Frontal cortex (tissue), 4 donors: Measurements from ENCODE around the gene GNRHR. TPM values are rescaled to one million over a fixed set of nuclear protein-coding genes. Genes with fewer than 3 reads are reported as not detected.
"Not testable (repeated sequence)": the region's sequence is repeated elsewhere in the genome, so short reads cannot be mapped to it uniquely, and the experiment has no call there.

Source experiments
- DNase-seq, 2 donors: peaks; one replicate each; pipeline ENCODE4 v3.0.0; 2012; ENCODE audit warnings: low spot score in 2 of 2
- FAIRE-seq: peaks from 2 replicates; lab custom pipeline; 2012; peaks lifted over from hg19 to GRCh38; lab: Jason Lieb, UNC
- total RNA-seq: library from RNA; depleted of rRNA; stranded (reverse); fragments of >200 nt; gene quantifications from one replicate; pipeline ENCODE4 v1.2.3, GENCODE V29; 2014
- donor health status: control.
- donor health status: control.
- donor health status: control.

Gene GNRHR
- total RNA-seq, 1 donor from 2014 or later, result not detected

DNA sequence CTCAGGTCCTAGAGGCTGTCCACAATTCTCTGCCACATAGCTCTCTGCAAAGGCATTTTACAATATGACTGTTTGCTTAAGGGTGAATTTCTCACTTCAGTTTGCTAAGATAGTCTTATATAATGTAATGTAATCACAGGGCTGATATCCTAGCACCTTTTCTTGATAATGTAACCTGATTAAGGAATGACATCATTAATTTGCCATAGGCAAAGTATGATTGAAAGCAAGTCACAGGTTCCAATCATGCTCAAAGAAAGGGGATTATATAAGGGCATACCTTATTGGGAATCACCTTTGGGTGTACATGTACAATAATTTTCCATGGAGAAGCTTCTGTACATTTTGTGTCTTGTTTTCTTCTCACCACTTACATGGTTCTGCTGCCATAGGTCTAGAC, 18.9 kb downstream of the GNRHR start:
- FAIRE-seq (no peak), DNase-seq (no peak)

- DNase-seq, FAIRE-seq: not testable (repeated sequence)
Measured at GRCh38 chr4:67730511-67730910, 23.7 kb downstream of the GNRHR start.

- no peak for FAIRE-seq
- DNase-seq, result no peak
Measured at GRCh38 chr4:67727124-67727850, 26.9 kb downstream of the GNRHR start.

DNA sequence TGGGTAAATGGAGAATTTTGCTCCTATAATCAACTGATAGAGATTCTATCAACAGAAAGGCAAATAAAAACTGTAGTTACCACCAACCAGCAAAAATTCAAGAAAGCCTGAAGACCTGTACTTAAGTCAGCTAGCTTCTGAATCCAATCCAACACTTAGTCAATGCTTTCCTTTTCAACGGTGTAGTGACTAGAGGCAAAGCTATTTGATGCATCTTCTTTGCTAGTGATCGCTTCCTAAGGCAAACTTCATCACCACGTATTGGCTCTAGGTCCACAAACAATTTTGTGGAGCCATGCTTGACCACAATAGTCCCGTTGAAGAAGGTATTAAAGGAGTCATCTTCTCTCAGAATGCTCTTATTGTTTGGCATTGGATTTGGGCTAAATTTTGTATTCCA, 28.2 kb downstream of the GNRHR start:
- DNase-seq (no peak), FAIRE-seq (no peak)

- DNase-seq, result no peak
- no peak for FAIRE-seq
Measured at GRCh38 chr4:67725132-67725531, 29.1 kb downstream of the GNRHR start.

GRCh38 chr4:67723949-67724348, 30.2 kb downstream of the GNRHR start:
- no peak for FAIRE-seq
- DNase-seq, result no peak

GRCh38 chr4:67723341-67723740, 30.8 kb downstream of the GNRHR start:
- DNase-seq, result no peak
- FAIRE-seq, result no peak

DNA sequence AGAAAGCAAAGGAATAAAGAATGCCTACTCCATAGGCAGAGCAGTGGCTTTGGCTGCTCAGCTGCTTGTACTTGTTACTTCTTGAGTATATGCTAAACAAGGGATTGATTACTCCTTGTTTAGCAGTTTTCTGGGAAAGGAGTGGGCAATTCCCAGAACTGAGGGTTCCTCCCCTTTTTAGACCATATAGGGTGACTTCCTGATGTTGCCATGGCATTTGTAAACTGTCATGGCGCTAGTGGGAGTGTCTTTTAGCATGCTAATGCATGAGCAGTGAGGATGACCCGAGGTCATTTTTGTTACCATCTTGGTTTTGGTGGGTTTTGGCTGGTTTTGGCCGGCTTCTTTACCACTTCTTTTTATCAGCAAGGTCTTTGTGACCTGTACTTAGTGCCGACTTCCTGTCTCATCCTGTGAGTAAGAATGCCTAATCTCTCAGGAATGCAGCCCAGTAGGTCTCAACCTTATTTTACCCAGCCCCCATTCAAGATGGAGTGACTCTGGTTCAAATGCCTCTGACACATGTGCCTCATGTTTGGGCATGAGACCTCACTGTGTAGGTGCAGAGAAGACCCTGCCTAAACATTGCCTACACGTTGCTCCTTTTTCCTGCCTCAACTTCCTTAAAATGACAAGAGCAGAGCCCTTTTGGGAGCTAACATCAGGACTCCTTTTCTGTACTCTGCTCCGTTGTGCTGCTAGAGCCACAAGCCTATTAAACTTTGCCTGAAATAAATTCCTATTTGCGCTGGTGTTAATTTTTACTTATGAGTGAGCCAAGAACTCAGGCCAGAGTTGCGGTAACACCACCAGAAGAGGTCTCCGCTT, 32.2 kb downstream of the GNRHR start:
- FAIRE-seq, result no peak

GRCh38 chr4:67721315-67721769, 32.8 kb downstream of the GNRHR start:
- DNase-seq, result no peak
- FAIRE-seq, result no peak

More for the DNA sequence above, 32.2 kb downstream of the GNRHR start:
- DNase-seq, result no peak

DNA sequence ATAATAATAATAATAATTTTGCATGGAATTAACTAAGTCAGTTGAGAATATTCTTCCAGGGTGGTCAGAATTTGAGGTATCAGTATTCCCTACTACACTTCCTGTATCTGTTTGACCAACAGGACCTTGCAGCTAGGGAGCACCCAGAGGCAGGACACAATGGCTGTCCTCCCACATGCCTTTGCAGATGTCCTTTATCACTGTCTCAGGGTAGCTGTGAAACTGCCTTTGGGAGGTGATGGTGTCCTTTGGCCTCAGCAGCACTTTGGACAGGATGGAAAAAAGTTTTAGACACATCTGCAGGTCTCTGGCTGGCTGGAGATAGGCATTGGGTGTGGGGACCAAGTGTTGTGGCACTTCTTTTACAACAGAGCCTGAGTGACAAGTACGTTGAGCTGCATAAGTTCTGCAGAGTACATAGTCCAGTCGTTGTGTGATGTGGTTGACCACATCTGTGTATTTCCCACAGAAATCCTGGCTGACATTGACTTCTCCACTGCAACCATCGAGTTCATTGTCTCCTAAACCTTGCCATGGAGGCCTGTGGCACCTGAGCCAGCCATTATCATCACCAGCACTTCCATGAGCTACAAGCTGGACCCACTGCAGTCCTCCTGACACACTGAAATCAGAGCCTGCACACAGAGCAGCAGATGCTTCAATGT, 34.1 kb downstream of the GNRHR start:
- DNase-seq (no peak), FAIRE-seq (no peak)

GRCh38 chr4:67718848-67719247, 35.3 kb downstream of the GNRHR start:
- no peak for FAIRE-seq
- no peak for DNase-seq

- DNase-seq (no peak), FAIRE-seq (no peak)
Measured at GRCh38 chr4:67717586-67717985, 36.6 kb downstream of the GNRHR start.

- no peak for FAIRE-seq
- no peak for DNase-seq
Measured at GRCh38 chr4:67714955-67715354, 39.2 kb downstream of the GNRHR start.

- FAIRE-seq, result no peak
Measured at GRCh38 chr4:67714248-67714583, 40.0 kb downstream of the GNRHR start.

GRCh38 chr4:67713529-67714247, 40.5 kb downstream of the GNRHR start:
- no peak for FAIRE-seq

More at GRCh38 chr4:67714248-67714583, 40.0 kb downstream of the GNRHR start:
- DNase-seq, result no peak

GRCh38 chr4:67712650-67713528, 41.3 kb downstream of the GNRHR start:
- DNase-seq (no peak), FAIRE-seq (no peak)

More at GRCh38 chr4:67713529-67714247, 40.5 kb downstream of the GNRHR start:
- DNase-seq, result no peak

- FAIRE-seq (no peak), DNase-seq (no peak)
Measured at GRCh38 chr4:67712000-67712625, 42.1 kb downstream of the GNRHR start.

DNA sequence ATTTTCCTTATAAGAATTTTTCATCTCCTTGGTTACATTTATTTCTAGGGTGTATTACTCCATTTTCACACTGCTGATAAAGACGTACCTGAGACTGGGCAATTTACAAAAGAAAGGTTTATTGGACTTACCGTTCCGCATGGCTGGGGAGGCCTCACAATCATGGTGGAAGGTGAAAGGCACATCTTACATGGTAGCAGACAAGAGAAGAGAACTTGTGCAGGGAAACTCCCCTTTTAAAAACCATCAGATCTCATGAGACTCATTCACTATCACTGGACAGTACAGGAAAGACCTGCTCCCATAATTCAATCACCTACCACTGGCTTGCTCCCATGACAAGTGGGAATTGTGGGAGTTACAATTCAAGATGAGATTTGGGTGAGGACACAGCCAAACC, 47.5 kb downstream of the GNRHR start:
- FAIRE-seq, DNase-seq: not testable (repeated sequence)

GRCh38 chr4:67704843-67705242, 49.3 kb downstream of the GNRHR start:
- DNase-seq, result no peak
- FAIRE-seq, result no peak
